ENCODE results near the gene TRERF1.
A peak's percentile ranks its signal among the peaks of the same experiment; 100 is the strongest.
"Not testable (repeated sequence)": the region's sequence is repeated elsewhere in the genome, so short reads cannot be mapped to it uniquely, and the experiment has no call there.

The TRERF1 gene

DNA sequence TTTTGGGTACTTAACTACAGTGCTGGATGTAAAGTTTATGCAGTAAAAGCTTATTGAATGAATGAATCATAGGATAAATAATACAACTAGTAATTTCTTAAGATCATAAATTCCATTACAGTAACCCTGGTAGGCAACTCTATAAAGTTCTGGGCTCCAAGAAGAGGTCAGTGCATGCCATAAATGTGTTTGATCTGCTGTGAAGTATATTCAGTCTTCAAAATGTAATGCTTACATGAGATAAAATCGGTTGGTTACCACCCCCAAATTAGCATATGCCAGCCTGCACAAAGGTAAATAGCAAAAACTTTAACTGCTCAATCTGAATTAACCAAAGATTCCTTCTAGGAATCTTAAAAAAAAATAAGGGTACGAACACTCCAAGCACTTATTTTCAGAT lies 244.2 kb downstream of the TRERF1 start:
- DNase-seq = not testable (repeated sequence)

DNA sequence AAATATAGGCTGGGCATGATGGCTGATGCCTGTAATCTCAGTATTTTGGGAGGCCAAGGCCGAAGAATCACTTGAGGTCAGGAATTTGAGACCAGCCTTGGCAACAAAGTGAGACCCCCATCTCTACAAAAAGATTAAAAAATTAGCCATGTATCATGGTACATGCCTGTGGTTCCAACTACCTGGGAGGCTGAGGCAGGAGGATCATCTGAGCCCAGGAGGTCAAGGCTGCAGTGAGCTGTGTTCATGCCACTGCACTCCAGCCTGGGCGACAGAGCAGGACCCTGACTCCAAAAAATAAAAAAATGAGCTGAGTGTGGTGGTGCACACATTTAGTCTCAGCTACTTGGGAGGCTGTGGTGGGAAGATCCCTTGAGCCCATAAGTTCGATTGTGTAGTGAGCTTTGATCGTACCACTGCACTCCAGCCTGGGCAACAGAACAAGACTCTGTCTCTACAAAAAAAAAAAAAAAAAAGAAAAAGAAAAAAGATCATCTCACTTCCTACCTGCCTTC lies 246.9 kb downstream of the TRERF1 start:
- DNase-seq = no peak

DNA sequence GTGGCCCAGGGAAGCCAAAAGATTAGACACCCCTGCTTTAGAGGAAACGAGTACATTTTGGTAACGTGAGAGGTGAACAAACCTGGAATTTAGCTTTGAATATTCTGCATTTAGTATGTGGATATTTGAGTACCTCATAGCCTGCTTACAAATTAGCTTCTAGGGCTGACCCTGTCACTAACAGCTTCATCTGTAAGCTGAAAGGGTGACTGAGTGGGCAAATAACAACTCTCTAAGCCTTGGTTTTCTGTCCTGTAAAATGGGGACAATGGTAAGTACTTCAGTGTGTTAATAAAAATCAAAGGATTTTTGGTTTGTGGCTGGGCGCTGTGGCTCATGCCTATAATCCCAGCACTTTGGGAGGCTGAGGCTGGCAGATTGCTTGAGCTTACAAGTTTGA lies 248.5 kb downstream of the TRERF1 start:
- no peak for DNase-seq

DNA sequence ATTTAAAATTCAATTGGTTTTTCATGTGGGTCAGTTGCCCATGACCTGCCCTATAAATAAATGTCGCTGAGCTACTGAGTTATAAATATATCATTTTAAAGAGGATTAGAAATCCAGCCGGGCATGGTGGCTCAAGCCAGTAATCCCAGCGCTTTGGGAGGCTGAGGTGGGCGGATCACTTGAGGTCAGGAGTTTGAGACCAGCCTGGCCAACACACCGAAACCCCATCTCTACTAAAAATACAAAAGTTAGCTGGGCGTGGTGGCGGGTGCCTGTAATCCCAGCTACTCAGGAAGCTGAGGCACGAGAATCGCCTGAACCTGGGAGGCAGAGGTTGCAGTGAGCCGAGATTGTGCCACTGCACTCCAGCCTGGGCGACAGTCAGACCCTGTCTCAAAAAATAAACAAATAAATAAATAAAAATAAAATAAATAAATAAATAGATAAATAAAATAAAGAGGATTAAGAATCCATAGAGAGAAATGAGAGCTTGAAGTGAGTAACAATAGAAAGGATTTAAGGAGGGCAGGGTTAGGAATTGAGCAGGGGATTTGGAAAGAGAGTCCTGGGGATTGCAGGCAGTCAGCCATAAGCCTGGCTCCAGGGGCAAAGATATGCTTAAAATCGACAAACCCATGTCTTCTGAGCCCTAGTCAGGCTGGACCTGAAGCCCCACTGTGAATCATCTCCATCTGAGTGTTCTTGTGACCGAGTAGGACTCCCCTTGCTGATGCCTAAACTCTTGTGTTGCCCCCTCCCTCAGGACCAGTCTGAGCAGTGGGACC lies 249.4 kb downstream of the TRERF1 start:
- not testable (repeated sequence) for DNase-seq

DNA sequence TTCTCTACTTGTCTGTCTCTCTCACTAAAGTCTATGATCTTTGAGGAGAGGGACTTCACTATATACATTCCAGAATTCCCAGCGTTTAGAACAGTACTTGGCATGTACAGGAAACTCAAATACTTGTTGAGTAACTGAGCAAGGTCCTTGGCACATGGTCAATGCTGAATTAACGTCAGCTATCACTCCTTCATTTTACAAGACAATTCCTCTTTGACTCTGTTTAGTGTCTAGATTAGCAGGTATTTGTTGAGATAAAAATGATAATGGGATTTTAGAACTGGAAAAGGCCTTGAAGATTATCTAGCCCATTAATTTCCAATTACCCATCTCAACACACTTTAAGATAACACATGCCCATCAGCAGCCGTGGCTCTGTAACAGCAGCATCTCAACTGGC lies 250.3 kb downstream of the TRERF1 start:
- DNase-seq = no peak

DNA sequence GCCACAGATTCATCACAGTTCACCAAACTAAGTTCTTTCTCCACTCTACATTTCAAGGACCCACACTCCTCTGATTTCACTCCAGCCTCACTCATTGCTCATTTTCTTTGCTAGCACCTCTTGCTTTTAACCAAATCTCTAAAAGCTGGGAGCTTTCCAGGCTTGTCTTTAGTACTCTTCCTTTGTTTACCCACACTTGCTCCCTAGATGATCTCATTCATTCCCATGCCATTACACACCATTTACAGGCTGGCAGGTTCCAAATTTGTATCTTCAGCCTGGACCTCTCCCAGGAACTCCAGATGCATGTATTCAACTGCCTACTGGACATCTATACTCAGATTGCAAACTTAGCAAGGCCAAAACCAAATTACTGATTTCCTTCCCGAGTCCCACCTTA lies 251.7 kb downstream of the TRERF1 start:
- no peak for DNase-seq

DNA sequence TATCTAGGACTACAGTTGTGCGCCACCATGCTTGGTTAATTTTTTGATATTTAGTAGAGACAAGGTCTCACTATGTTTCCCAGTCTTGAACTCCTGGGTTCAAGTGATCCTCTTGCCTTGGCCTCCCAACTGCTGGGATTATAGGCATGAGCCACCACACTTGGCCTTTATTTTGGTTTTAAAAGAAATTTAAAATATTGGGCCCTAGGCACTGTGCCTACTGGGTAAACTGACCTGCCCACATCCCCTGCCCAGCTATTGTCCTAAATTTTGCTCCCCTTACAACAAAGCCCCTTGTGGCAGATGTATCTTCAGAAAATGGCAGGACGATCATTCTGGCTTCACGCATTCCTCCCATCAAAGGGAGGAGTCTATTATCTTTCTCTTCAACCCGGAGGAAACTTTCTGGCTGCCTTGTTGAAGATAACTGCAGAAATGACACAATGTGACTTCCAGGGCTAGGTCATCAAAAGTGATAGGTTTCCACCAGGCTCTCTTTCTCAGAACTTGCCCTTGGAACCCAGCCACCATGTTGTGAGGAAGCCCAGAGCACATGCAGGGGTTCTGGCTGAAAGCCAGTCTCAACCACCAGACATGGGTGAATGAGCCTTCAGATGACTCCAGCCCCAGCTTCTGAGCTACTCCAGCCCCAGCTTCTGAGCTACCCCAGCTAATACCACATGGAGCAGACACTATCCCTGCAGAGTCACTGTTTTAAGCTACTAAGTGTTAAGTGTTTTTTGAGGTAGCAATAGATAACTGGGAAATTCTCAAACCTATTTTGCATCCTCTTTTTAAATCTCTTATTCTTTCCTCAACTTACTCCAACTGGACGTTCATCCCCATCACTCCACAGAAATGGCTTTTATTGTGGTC lies 252.4 kb downstream of the TRERF1 start:
- DNase-seq = peak; percentile 3

DNA sequence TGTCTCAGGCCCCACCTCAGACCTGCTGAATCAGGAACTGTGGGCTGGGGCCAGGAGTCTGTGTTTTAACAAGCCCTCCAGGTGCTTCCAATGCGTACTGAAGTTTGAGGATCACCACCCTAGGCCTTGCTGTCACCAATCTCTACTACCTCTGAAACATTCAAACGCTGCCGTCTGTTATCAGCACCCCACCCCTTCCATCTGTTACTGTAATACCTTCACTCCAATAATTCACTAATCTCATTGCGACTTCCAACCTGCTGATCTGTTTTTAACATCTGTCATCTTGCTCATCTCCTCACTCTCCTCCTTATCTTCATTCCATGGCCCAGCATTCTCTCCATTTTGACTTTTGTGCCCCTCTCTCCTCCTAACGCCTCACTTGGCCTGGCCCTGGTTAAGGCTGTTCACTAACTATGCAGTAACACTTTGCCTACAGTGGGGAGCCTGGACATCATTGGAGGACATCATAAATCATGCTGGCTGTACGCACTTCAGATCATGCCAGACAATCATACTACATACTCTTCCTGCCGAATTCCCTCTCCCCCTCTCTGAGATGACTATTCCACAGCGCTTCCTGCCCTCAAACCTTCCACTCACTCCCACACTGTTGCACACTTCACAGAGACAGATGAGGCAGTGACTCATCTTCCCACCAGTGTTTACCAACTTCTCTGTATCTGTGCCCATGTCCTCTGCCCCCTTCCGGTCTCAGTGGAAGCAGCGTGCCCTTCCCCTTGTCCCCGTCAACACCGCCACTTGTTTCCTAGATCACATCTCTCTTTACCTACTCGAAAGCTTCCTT lies 254.0 kb downstream of the TRERF1 start:
- peak; percentile 91 for DNase-seq

DNA sequence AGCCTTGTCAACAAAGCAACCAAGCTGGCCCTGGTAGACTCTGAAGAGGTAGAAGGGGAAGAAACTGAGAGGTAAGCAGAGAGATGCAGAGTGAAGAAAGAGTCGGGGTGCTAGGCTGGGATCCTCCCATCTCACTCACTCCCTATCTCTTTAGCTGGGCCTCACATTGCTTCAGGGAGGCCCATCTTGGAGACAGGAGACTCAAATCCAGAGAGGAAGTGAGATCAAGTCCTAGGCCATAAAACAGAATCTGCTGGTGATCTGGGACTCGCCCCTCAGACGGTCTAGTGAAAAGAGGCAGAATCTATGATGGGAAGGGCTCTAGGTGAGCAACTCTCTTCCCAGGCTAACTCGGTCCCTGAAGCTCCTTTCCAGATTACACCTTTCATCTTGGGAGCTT lies 256.3 kb downstream of the TRERF1 start:
- no peak for DNase-seq

DNA sequence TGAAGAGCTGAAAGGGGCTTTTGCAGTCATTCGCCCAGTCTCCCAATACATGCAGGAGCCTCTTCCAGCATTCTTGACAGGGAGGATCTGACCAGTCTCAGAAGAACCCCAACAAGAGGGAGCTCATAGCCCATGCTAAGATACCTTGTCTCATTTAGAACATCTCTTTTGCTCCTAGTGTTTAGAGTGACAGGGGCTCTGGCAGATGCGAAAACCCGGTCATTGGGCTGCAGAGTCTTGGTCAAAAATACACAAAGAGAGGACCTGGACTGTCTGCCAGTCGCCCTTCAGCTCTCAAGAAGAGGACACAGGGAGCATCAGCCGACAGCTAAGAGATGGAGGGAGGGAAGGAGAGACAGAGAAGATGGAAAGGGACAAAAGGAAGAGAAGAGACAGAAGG lies 257.7 kb downstream of the TRERF1 start:
- DNase-seq = no peak

DNA sequence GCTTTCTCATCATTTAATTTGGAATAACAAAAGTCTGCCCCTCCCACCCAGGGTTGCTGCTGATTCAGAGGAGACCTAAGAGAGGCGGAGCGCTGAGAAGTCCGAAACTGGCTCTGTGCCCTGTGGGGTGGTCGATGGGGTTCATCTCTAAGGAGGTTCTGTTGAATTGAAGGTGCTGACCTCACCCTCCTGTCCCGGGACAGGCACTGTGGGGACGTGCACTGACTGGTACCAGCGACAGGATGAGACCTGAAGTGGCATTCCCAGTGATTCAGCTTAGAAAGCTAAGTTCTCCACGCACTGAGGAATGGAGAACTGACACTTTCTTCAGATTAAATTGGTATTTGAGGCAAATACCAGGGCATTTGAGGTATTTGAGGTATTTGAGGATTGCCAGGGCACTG lies 258.2 kb downstream of the TRERF1 start:
- no peak for DNase-seq

DNA sequence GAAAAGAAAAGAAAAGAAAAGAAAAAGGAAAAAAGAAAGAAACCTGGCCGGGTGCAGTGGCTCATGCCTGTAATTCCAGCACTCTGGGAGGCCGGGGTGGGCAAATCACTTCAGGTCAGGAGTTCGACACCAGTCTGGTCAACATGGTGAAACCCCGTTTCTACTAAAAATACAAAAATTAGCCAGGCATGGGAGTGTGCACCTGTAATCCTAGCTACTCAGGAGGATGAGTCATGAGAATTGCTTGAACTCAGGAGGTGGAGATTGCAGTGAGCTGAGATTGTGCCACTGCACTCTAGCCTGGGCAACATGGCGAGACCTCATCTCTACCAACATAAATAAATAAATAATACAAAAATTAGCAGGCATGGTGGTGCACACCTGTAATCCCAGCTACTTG lies 259.3 kb downstream of the TRERF1 start:
- not testable (repeated sequence) for DNase-seq

DNA sequence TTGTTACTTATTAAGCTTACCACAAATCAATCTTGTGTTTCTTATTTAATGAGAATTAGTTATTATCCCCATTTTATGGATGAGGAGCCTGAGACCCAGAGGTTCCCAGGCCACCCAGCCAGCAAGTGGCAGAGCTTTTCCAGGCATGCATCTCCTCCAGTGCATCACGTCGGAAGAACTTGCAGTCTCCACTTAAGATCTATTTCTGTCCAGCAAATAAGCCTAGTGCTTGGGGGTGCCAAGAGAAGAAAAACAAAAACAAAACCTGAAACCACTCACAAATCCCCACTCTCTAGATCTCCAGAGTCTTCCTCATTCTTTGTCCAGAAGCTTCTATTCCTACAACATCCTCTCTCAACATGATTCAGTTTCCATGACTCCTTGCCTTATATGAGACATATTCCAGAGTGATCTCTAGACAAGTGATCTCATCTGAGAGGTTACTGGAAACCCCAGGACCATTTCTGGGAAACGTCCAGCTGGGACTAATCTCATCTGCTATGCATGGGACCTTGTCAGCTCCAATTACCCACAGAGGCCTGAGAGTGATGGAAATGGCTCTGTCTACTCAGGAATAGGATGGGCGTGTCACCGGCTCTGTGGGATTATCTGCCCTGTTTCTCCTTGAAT lies 261.1 kb downstream of the TRERF1 start:
- no peak for DNase-seq

DNA sequence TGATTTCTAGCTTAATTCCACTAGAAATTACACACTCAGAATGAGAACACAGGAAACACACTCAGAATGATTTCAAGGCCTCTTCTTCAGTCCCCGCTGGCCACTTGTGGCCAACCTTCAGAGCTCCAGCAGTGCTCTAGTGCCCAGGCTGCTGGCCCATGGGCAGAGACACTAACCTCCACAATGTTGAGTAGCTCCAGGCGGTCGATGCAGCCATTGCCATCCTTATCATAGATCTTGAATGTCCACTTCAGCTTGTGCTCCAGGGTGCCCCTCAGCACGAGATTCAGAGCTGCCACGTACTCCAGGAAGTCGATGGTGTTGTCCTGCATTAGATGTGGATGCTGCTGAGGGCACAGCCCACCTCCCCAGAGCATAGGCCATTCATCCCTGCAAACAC lies 263.3 kb downstream of the TRERF1 start:
- DNase-seq = no peak

DNA sequence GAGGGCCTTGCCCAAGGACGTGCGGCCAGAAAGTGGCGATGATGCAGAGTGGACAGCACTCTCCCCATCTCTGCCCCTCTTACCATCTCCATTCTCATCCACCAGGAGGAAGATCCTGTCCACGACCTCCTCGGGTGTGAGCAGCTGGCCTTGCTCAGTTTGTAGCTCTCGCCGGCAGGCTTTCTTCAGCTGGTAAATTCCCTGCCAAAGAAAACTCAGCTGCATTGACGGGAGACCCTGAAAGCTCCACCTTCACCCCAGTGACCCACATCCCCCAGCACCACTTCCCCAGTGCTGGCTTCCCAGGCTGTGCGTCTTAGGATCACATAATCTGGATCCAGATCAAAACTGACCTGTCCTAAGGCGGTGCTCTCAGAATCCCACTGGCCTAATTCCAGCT lies 266.1 kb downstream of the TRERF1 start:
- no peak for DNase-seq

DNA sequence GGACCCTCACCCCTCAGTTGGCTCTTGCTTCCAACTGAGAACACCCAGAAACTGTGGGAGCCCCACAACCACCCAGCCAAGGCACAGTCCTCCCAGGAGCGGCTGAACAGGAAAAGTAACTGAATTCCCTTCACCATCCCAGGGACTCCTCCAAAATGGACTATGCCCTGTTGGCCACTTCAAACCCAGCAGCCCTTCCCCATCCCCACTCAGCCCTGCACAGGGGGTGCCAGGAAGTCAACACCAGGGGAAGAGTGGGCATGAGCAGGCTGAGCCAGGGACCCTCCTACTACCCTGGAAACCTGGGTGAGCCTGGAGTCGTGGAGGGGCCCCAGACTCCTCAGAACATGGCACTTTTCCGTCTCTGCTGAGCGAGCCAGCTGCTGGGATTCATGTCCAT lies 267.3 kb downstream of the TRERF1 start:
- DNase-seq = no peak

DNA sequence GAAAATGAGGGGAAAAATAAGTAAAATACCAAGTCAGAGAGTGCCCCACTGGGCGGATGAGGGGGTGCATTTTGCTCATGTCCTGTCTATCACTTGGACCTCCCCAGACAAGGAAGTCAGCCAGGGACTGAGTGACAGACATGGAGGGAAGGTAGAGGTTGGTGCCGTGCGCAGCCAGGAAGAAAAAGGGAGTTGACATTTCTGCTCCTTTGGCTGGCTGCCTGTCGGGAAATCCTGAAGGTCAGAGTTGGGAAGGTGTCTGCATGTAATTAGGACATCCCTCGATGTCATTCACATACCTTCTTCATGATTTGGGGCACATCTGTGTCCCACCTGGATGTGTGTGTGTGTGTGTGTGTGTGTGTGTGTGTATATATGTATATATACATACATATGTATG lies 269.6 kb downstream of the TRERF1 start:
- DNase-seq = no peak

DNA sequence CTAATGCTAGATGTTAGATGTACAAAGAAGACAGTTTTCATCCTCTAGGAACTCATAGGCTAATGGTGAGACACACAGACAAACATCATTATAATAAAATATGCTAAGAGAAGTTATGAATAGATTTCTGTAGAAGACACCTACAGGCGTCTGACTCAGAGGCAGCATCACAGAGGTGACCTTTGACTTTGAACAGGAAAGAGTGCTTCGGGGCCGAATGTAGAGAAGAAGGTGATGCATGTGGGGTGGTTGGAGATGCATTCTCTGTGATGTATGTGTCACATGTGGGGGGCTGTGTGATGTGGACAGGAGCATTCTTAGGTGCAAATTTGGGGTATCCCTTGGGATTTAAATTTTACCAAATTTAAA lies 271.8 kb downstream of the TRERF1 start:
- no peak for DNase-seq

DNA sequence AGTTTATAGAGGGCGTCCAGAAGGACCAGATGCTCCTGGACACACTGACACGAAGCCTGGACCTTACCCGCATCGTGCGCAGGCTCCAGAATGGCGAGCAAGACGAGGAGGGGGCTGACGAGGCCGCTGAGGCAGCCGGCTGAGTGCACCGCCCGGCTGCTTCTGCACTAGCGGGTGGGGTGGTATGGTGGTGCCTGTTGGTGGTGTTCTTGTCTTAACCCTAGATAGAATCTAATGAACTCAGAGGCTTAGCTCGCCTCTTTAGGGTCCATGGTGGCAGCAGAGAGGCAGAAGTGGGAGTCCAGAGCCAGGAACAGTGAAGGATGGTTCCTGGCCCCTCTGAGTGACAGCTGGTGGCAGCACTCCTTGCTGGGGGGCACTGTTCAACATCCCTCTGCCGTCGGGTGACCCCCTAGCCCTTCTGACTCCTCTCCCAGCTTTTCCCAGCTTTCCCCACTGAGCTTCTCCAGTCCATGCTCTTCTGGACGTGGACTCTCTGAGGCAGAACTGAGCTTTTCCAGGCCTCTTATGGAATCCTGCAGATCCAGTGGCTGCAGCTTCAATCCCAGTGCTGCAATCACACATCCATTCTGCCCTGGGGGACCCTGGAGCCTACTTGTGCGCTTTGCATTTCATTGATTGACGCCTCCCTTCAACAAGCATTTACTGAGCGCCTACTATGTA lies 272.3 kb downstream of the TRERF1 start:
- no peak for DNase-seq

DNA sequence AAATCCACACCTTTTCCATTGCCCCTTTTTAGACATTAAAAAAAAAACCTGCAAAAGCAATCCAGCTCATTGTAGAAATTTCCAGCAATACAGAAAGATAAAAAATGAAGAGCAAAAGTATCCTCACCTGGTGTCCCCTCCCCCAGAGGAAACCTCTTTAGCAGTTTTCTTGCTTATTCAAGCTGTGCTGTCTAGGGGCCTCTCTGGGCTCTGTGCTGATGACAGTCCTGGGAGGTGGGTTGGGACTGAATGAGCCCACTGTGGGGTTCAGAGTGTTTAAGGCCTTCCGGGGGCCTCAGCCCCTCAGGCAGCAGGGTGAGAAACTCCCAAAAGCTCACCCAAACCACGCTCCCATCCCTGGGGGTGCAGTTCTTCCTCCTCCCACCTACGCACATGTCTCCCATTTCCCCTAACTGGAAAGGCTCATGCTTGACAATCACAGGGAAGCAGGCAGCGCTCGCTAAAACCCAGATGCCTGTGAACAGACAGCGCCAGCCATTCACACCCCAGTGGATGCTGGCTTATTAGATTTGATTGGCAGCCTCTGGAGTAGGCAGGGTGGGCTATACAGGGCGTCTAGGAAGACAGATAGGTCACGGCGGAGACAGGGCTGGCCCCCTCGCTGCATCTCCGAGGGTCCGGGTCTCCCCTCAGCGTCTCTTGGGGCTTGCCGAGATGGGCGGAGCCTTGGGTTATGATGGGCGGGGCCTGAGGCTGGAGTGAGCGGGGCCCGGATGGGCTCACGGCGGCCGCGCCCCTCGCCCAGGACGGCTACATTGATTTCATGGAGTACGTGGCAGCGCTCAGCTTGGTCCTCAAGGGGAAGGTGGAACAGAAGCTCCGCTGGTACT lies 274.0 kb downstream of the TRERF1 start:
- DNase-seq = no peak

DNA sequence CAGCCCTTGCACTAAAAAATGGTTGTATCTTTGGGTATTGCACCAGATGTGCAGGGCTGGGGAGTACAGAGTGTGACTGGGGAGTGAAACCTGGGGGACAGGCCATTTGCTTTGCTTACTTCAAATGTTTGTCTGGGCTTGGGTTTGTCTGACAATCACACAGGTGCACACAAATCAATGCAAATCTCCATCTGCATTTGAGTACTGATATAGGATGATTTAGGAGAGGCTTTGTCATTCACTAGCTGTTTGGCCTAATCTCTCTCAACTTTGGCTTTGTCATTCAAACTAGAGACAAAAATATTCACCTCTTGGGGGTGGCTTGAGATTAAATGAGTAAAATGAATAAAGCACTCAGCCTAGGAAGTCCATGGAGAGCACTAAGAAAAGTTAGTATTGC lies 274.7 kb downstream of the TRERF1 start:
- DNase-seq = no peak

Measured in NCI-H2171 treated with DMSO at 0.1 percent for 48 hours (cell line).